IPS-18a (cell line): ENCODE measurements around the gene SH3BGRL3.
A peak's percentile ranks its signal among the peaks of the same experiment; 100 is the strongest.

Experiments
- H3K27ac ChIP-seq: one replicate; pipeline ENCODE4 v1.5.1; 2013; ENCODE audit warnings: low read length
- H3K27me3 ChIP-seq: one replicate; pipeline ENCODE4 v1.6.1; 2013; ENCODE audit warnings: mild to moderate bottlenecking, low read length; ENCODE audit not compliant: control insufficient read depth, insufficient read depth
- H3K36me3 ChIP-seq: one replicate; pipeline ENCODE4 v1.6.1; 2013; ENCODE audit warnings: low read depth, low read length; ENCODE audit not compliant: control insufficient read depth
- H3K4me1 ChIP-seq: one replicate; pipeline ENCODE4 v1.6.1; 2013; ENCODE audit warnings: low read depth, low read length; ENCODE audit not compliant: control insufficient read depth
- H3K4me3 ChIP-seq: one replicate; pipeline ENCODE4 v1.5.1; 2013; ENCODE audit warnings: low read length
- H3K9ac ChIP-seq: one replicate; pipeline ENCODE4 v1.6.1; 2013; ENCODE audit warnings: mild to moderate bottlenecking, low read length, moderate library complexity
- H3K9me3 ChIP-seq: one replicate; pipeline ENCODE4 v1.6.1; 2013; ENCODE audit warnings: low read depth, low read length; ENCODE audit not compliant: control insufficient read depth

The SH3BGRL3 gene

GRCh38 chr1:26263212-26263611 is 16.7 kb upstream of the SH3BGRL3 start:
- H3K9me3 ChIP-seq: no peaks in the 10 kb centered on the region
- H3K36me3 ChIP-seq: peaks cover 70% of the 10 kb centered on the region
- no peaks in the 10 kb centered on the region for H3K27me3 ChIP-seq
- H3K4me3 ChIP-seq: no peak overlapping the region
- no peak overlapping the region for H3K9ac ChIP-seq
- no peak overlapping the region for H3K27ac ChIP-seq
- no peaks in the 10 kb centered on the region for H3K4me1 ChIP-seq

DNA sequence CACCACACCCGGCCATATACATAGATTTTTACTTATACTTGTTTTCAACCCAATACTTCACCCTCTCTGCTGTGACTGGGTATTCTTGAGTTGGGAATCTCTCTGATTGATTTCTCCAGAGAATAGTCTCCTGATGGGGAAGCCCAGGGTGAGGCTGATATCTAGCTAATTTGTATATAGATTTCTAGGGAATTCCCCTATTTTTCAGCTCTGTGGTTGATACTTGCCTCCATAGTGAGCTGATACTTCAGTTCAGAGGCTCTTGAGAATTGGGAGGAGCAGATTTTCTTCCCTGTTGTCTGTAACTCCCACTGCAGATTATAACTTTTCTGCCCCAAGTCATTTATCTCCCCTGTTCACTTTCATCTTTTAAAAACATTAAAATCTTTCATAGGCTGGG is 14.5 kb upstream of the SH3BGRL3 start:
- Histone ChIP-seq H3K9me3 (peaks cover 4% of the 10 kb centered on the region), H3K9ac (no peak overlapping the region), H3K36me3 (peaks cover 69% of the 10 kb centered on the region), H3K4me1 (no peaks in the 10 kb centered on the region), H3K4me3 (no peak overlapping the region), H3K27me3 (no peaks in the 10 kb centered on the region), H3K27ac (no peak overlapping the region)

DNA sequence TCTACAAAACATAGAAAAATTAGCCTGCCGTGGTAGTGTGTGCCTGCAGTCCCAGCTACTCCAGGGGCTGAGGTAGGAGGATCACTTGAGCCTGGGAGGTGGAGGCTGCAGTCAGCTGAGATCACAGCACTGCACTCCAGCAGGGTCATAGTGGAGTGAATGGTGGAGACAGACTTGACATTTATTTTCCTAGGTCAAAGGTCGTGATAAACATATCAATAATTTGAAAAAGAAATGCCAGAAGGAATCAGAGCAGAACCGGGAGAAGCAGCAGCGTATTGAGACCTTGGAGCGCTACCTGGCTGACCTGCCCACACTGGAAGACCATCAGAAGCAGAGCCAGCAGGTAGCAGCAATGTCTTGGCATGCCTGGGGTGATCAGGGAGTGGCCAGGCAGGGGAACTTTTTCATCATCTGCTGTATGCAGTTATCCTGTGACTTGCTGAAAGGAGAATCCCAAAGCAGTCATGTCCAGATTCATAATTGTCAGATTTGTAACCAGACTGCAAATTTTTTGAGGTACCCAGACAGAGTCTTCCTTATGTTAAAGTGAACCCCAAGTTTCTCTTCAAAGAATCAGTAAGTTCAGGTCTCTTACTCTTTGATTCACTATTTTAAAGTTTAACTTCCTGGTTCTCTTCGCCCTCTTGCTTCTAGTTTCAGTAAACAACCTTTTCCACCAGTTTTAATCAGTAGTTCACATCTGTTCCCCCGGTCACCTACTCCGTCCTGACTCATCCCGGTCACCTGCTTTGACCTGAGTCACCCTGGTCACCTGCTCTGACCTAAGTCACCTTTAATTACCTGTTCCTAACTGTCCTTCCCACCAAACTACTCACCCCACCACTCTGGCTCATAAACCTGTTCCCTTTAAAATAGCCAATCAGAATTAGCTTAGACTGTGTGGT is 11.3 kb upstream of the SH3BGRL3 start:
- Histone ChIP-seq H3K36me3 (peaks cover 70% of the 10 kb centered on the region), H3K27ac (no peak overlapping the region), H3K27me3 (no peaks in the 10 kb centered on the region), H3K9ac (no peak overlapping the region), H3K9me3 (peaks cover 4% of the 10 kb centered on the region), H3K4me1 (no peaks in the 10 kb centered on the region), H3K4me3 (no peak overlapping the region)

GRCh38 chr1:26269198-26269550 is 10.7 kb upstream of the SH3BGRL3 start:
- no peaks in the 10 kb centered on the region for H3K4me1 ChIP-seq
- peaks cover 64% of the 10 kb centered on the region for H3K36me3 ChIP-seq
- H3K9me3 ChIP-seq: peaks cover 4% of the 10 kb centered on the region
- H3K9ac ChIP-seq: no peak overlapping the region
- H3K27ac ChIP-seq: no peak overlapping the region
- H3K4me3 ChIP-seq: no peak overlapping the region
- no peaks in the 10 kb centered on the region for H3K27me3 ChIP-seq

DNA sequence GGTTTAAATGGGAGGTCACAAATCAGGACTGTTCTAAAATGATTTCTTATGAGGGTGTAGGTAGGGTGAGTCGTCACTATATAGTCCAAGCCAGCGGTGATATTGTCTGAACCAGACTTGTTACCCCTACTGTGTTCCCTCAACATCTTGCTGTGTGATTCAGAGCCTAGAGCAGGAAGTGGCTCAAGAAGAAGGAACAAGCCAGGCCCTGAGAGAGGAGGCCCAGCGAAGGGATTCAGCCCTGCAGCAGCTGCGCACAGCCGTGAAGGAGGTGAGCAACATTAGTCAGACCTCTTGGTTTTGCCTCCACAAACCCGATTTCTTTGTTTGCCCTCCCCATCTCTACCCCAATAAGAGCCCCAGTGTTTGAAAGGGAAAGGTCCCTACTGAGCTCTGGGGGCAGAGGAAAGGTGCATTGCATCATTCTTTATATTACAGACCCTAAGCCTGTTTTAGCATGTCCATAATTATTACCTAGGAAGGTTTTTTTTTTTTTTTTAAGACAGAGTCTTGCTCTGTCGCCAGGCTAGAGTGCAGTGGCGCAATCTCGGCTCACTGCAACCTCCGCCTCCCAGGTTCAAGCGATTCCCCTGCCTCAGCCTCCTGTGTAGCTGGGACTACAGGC is 5.0 kb upstream of the SH3BGRL3 start:
- Histone ChIP-seq H3K4me1 (peaks cover 8% of the 10 kb centered on the region), H3K27me3 (no peaks in the 10 kb centered on the region), H3K9ac (peak overlapping the region; percentile 9), H3K4me3 (no peak overlapping the region), H3K9me3 (no peaks in the 10 kb centered on the region), H3K27ac (no peak overlapping the region), H3K36me3 (peaks cover 62% of the 10 kb centered on the region)

DNA sequence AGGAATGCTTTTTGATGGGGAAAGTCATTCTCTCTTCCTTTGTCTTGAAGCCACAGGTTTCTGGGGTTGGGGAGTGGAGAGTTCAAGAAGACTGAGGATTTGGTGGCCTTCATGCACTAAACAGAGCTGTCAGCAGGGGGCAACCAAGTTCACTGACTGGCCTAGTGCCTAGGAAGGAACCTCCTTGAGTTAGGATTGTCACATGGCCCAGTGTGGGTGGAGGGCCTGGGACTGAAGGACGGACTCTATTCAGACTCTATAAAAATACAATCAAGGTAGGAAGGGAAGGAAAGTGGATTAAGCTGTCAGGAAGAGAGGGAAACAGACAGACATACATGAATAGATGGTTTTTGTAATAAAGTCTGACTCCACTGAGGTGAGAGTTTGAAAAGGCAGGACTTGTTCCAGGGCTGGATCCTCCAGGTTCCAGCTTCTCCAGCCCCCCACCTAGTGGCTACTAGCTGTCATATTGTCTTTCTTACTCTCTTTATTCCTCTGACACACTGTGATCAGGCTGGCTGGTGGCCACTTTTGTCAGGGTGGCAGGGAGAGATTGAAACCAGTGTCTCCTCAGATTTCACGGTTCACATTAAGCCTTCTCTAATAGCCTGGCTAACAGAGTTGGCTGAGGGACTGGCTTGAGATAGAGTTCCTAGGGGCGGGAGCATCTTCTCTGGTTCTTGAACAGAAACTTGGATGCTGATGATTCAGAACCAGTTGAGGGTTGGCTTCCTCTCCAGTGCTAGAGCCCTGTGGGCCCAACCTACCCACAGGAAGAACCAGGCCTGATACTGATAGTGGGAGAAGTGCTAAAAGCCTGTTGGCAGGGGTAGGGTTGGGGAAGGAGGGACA is 4.1 kb upstream of the SH3BGRL3 start:
- Histone ChIP-seq H3K9ac (no peak overlapping the region), H3K36me3 (peaks cover 53% of the 10 kb centered on the region), H3K4me3 (no peak overlapping the region), H3K4me1 (peaks cover 8% of the 10 kb centered on the region), H3K27me3 (no peaks in the 10 kb centered on the region), H3K27ac (no peak overlapping the region), H3K9me3 (no peaks in the 10 kb centered on the region)

DNA sequence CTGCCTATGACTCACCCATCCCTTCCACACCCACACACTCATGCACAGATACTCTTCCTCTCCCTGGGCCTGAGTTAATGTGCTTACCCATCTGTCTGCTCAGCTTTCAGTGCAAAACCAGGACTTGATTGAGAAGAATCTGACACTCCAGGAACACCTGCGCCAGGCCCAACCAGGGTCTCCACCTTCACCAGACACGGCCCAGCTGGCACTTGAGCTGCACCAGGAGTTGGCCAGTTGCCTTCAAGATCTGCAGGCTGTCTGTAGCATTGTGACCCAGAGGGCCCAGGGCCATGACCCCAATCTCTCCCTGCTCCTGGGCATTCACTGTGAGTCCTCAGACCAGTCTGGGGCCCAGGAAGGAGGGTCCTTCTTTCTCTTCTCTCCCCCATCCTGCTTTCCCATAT is 3.5 kb upstream of the SH3BGRL3 start:
- H3K4me3 ChIP-seq: no peak overlapping the region
- peaks cover 47% of the 10 kb centered on the region for H3K36me3 ChIP-seq
- no peaks in the 10 kb centered on the region for H3K27me3 ChIP-seq
- no peak overlapping the region for H3K27ac ChIP-seq
- H3K9me3 ChIP-seq: no peaks in the 10 kb centered on the region
- H3K4me1 ChIP-seq: peaks cover 15% of the 10 kb centered on the region
- no peak overlapping the region for H3K9ac ChIP-seq

DNA sequence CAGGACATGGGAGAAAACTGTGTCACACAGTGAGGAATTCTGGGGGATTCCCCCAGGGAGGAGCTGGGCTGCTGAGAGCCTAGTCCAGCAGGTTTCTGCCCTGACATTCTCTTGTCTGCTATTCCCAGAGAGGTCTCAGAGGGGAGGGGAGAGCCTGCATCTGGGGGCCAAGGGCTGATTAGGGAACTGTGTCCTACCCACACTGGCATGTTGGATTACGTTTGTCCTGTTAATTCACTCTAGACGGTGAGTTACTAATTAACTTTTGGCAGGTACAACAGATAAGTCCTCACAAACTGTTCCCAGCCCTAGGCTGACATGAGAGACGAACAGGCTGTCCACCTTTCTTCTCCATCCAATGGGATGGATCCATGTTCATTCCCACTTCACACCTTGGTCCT is 2.6 kb upstream of the SH3BGRL3 start:
- Histone ChIP-seq H3K27me3 (no peaks in the 10 kb centered on the region), H3K27ac (no peak overlapping the region), H3K9me3 (no peaks in the 10 kb centered on the region), H3K9ac (no peak overlapping the region), H3K4me3 (no peak overlapping the region), H3K36me3 (peaks cover 39% of the 10 kb centered on the region), H3K4me1 (peaks cover 19% of the 10 kb centered on the region)

GRCh38 chr1:26277719-26278118 is 2.2 kb upstream of the SH3BGRL3 start:
- H3K4me3 ChIP-seq: no peak overlapping the region
- H3K9me3 ChIP-seq: no peaks in the 10 kb centered on the region
- no peak overlapping the region for H3K27ac ChIP-seq
- peaks cover 38% of the 10 kb centered on the region for H3K36me3 ChIP-seq
- no peaks in the 10 kb centered on the region for H3K27me3 ChIP-seq
- H3K4me1 ChIP-seq: peaks cover 24% of the 10 kb centered on the region
- no peak overlapping the region for H3K9ac ChIP-seq

- H3K9ac ChIP-seq: no peak overlapping the region
- peaks cover 25% of the 10 kb centered on the region for H3K4me1 ChIP-seq
- H3K27me3 ChIP-seq: no peaks in the 10 kb centered on the region
- no peak overlapping the region for H3K27ac ChIP-seq
- H3K9me3 ChIP-seq: no peaks in the 10 kb centered on the region
- peaks cover 33% of the 10 kb centered on the region for H3K36me3 ChIP-seq
- no peak overlapping the region for H3K4me3 ChIP-seq
Measured at GRCh38 chr1:26278303-26278702, 1.6 kb upstream of the SH3BGRL3 start.

GRCh38 chr1:26278724-26279455 is 996 bp upstream of the SH3BGRL3 start:
- no peaks in the 10 kb centered on the region for H3K27me3 ChIP-seq
- H3K9ac ChIP-seq: no peak overlapping the region
- H3K9me3 ChIP-seq: no peaks in the 10 kb centered on the region
- H3K27ac ChIP-seq: no peak overlapping the region
- H3K4me1 ChIP-seq: peaks cover 25% of the 10 kb centered on the region
- H3K36me3 ChIP-seq: peaks cover 30% of the 10 kb centered on the region
- peak overlapping the region; percentile 70 for H3K4me3 ChIP-seq
